ENCODE data around the gene FRMD4A.

DNA sequence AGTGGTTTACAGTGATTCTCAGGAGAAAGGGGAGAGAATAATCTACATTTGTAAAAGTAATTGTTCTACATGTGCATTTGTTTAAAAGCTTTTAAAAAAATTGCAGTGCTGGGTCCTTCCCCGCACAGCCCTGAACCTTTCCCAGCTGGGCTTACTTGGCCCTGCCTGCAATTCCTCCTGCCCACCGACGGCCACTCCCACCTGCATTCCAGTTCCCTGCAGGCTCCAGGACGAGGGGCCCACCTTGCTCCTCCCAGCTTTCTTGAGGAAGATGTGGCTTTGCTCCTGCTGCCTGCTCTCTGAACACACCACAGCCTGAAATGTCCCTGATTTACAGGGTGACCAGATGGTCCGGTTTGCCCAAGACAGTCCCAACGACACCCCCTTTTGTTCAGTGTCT, 521.3 kb downstream of the FRMD4A start:
- TF ChIP-seq POLR2A (IDR thresholded peaks at IDR 0.05) = no peak
- TF ChIP-seq, protein P1, sequence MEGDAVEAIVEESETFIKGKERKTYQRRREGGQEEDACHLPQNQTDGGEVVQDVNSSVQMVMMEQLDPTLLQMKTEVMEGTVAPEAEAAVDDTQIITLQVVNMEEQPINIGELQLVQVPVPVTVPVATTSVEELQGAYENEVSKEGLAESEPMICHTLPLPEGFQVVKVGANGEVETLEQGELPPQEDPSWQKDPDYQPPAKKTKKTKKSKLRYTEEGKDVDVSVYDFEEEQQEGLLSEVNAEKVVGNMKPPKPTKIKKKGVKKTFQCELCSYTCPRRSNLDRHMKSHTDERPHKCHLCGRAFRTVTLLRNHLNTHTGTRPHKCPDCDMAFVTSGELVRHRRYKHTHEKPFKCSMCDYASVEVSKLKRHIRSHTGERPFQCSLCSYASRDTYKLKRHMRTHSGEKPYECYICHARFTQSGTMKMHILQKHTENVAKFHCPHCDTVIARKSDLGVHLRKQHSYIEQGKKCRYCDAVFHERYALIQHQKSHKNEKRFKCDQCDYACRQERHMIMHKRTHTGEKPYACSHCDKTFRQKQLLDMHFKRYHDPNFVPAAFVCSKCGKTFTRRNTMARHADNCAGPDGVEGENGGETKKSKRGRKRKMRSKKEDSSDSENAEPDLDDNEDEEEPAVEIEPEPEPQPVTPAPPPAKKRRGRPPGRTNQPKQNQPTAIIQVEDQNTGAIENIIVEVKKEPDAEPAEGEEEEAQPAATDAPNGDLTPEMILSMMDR (IDR thresholded peaks at IDR 0.05) = no peak

Data from heart left ventricle (tissue), 13 donors.